Suppressor macrophage treated with lipopolysaccharide for 4 hours (primary cell): Measurements from ENCODE around the gene TBC1D3K.
"Not testable (repeated sequence)": the region's sequence is repeated elsewhere in the genome, so short reads cannot be mapped to it uniquely, and the experiment has no call there.

Experiments
- DNase-seq: peaks from one replicate; pipeline ENCODE4 v3.0.0-alpha.2; 2020

The TBC1D3K gene

GRCh38 chr17:37924115-37924514 is at the start of gene TBC1D3K:
TSS of gene TBC1D3K (plus strand) at chr17:37924415. CDS start at chr17:37926000, 1,585 bp downstream.
- DNase-seq: not testable (repeated sequence)

GRCh38 chr17:37884516-37884915 is 39.7 kb upstream of the TBC1D3K start:
- DNase-seq: no peak

GRCh38 chr17:37885136-37885535 is 39.1 kb upstream of the TBC1D3K start:
- no peak for DNase-seq

- no peak for DNase-seq
Measured at GRCh38 chr17:37888881-37889280, 35.3 kb upstream of the TBC1D3K start.

GRCh38 chr17:37896961-37897360 is 27.3 kb upstream of the TBC1D3K start:
- not testable (repeated sequence) for DNase-seq
